Thoracic aorta endothelial cell (primary cell): ENCODE data around the gene XKR3. TPM values are rescaled to one million over a fixed set of nuclear protein-coding genes. Genes with fewer than 3 reads are reported as not detected.

Experiments used
- small RNA-seq: library from RNA; depleted of rRNA; stranded (forward); fragments of <200 nt; gene quantifications from one replicate; pipeline ENCODE3, GENCODE V24; 2012
- total RNA-seq: library from RNA; depleted of rRNA; stranded (reverse); fragments of >200 nt; gene quantifications from 2 replicates; pipeline ENCODE4 v1.2.3, GENCODE V29; 2012

XKR3 gene
- not detected in 2 replicates for total RNA-seq

DNA sequence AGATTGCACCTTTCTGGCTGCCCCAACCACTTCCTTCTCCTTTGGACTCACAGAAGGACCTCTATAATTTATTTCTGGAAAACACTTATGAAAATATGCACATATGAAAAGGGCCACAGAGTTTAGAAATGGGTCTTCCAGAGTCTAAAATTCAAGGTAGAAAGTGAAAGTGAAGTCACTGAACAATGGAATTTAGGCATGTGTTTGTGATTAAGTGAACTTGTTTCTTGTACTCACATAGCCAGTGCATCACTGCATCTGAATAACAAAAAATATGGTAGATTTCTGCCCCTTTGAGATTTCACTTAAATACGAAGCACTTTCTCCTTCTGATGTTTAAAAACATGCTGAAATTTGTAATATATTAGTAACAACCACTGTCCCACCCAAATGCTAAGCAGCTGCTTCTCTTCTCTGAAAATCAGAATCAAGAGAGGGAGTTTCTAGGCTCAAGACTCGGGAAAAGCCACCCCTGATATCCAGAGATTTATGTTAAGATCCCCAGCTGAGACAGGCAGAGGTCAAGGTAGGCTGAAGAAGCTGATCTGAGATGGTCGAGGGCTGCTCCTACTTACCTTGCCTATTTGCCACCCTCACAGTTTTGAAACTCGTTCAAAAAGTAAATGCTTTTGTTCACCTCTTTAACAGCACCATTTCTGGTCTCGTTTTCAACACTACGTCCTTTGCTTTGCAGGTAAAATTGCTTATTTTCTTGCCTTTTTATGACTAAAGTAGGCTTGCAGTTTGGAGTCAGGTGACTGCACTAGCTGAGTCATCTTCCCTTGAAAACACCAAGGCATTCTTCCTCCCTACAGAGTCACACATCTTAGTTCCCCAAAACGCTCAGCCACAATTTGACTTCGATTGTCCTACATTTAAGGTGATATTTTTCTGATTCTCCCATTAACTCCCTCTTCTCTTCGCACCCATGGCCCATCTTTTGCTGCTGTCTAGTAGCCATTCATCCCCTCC, at the start of gene XKR3:
TSS of gene XKR3 (minus strand) at position 696 of the 972 bp plus-strand sequence. CDS start 17,338 bp downstream, outside the sequence.

Small RNAs within 50 kb of the gene (small RNA-seq; reads per million reads assigned to genes)
- not detected for gene GPM6BP3

Other genes with a start within 250 kb of the XKR3 start
- gene CCT8L2, start 232.6 kb downstream of the XKR3 start, total RNA-seq = not detected in 2 replicates
- gene GAB4, start 182.8 kb upstream of the XKR3 start, total RNA-seq = not detected in 2 replicates